Calu3 (cell line): ENCODE measurements around the gene LAIR2. TPM values are rescaled to one million over a fixed set of nuclear protein-coding genes. Genes with fewer than 3 reads are reported as not detected.

ENCODE experiments used
- BruUV-seq: library from RNA; stranded (reverse); fragments of 400-500 nt; replicated peaks from 2 replicates; lab custom pipeline; 2021; lab: Mats Ljungman, UMichigan
- CTCF ChIA-PET: fragments of 300-600 bp; sonication (Branson Sonifier 250); formaldehyde crosslinking; loops from one replicate; lab custom pipeline; 2022; ENCODE audit warnings: antibody characterized with exemption; lab: Charles Lee
- DNase-seq: peaks from one replicate; pipeline ENCODE4 v3.0.0; 2022
- H3K27ac Mint-ChIP-seq: one replicate; pipeline ENCODE4 v1.8.0; 2022; ENCODE audit warnings: mixed read lengths; ENCODE audit not compliant: unreplicated experiment
- H3K27me3 Mint-ChIP-seq: one replicate; pipeline ENCODE4 v1.8.0; 2022; ENCODE audit warnings: mixed read lengths; ENCODE audit not compliant: unreplicated experiment
- H3K36me3 Mint-ChIP-seq: one replicate; pipeline ENCODE4 v1.8.0; 2022; ENCODE audit warnings: mild to moderate bottlenecking, moderate library complexity, mixed read lengths; ENCODE audit not compliant: insufficient read depth, unreplicated experiment
- H3K4me1 Mint-ChIP-seq: one replicate; pipeline ENCODE4 v1.8.0; 2022; ENCODE audit warnings: mild to moderate bottlenecking, low read depth, mixed read lengths; ENCODE audit not compliant: unreplicated experiment
- H3K4me3 Mint-ChIP-seq: one replicate; pipeline ENCODE4 v1.8.0; 2022; ENCODE audit warnings: mild to moderate bottlenecking, low read depth, moderate library complexity, mixed read lengths; ENCODE audit not compliant: unreplicated experiment
- H3K9me3 Mint-ChIP-seq: one replicate; pipeline ENCODE4 v1.8.0; 2022; ENCODE audit warnings: low read depth, mixed read lengths; ENCODE audit not compliant: unreplicated experiment
- CTCF ChIP-seq: fragments of 200-600 bp; IDR thresholded peaks from one replicate; pipeline ENCODE4 v1.8.0; 2022; ENCODE audit warnings: antibody characterized with exemption; ENCODE audit not compliant: unreplicated experiment
- intact Hi-C: fragments of 100-400 bp; cut with micrococcal nuclease; formaldehyde crosslinking; loops from one replicate; pipeline ENCODE4 v1.10.0; 2022; ENCODE audit not compliant: unreplicated experiment
- total RNA-seq: library from RNA; stranded (reverse); gene quantifications from 2 replicates; pipeline ENCODE4 v1.2.3, GENCODE V29; 2022

The LAIR2 gene
- total RNA-seq, 1 experiment from 2014 or later: not detected

GRCh38 chr19:54521860-54522513, 19.4 kb downstream of the LAIR2 start:
- no peak for TF ChIP-seq CTCF
- CTCF ChIA-PET: interaction anchor here (0.7 kb wide), 1 partner anchor 473 kb away, joined by 3 read pairs; no protein-coding TSS in a partner anchor
- no peaks in the 10 kb centered on the region for H3K36me3 Mint-ChIP-seq
- H3K4me3 Mint-ChIP-seq: no peak overlapping the region
- peaks cover 84% of the 10 kb centered on the region for H3K27me3 Mint-ChIP-seq
- no TSS peak for BruUV-seq
- H3K9me3 Mint-ChIP-seq: peaks cover 3% of the 10 kb centered on the region
- H3K27ac Mint-ChIP-seq: no peak overlapping the region
- H3K4me1 Mint-ChIP-seq: no peaks in the 10 kb centered on the region
- DNase-seq: no peak
- intact Hi-C loops: no loop called here

- no TSS peak for BruUV-seq
- no peak overlapping the region for H3K4me3 Mint-ChIP-seq
- no peaks in the 10 kb centered on the region for H3K36me3 Mint-ChIP-seq
- intact Hi-C loops: no loop called here
- peaks cover 87% of the 10 kb centered on the region for H3K27me3 Mint-ChIP-seq
- CTCF ChIA-PET: no interaction called here
- H3K27ac Mint-ChIP-seq: no peak overlapping the region
- TF ChIP-seq CTCF: no peak
- H3K9me3 Mint-ChIP-seq: peaks cover 3% of the 10 kb centered on the region
- H3K4me1 Mint-ChIP-seq: no peaks in the 10 kb centered on the region
- DNase-seq: no peak
Observed at GRCh38 chr19:54523403-54523802, 20.8 kb downstream of the LAIR2 start.

GRCh38 chr19:54525636-54526035, 23.0 kb downstream of the LAIR2 start:
- BruUV-seq: no TSS peak
- Mint-ChIP-seq H3K4me3 (no peak overlapping the region), H3K4me1 (no peaks in the 10 kb centered on the region), H3K27me3 (peaks cover 83% of the 10 kb centered on the region), H3K36me3 (no peaks in the 10 kb centered on the region), H3K27ac (no peak overlapping the region), H3K9me3 (peaks cover 5% of the 10 kb centered on the region)
- DNase-seq: no peak
- no peak for TF ChIP-seq CTCF
- CTCF ChIA-PET: interaction anchor here (0.6 kb wide), 1 partner anchor 557 kb away, joined by 3 read pairs; no protein-coding TSS in a partner anchor
- intact Hi-C loops: no loop called here

GRCh38 chr19:54526972-54527371, 24.3 kb downstream of the LAIR2 start:
- Mint-ChIP-seq H3K27me3 (peaks cover 83% of the 10 kb centered on the region), H3K27ac (no peak overlapping the region), H3K36me3 (no peaks in the 10 kb centered on the region), H3K4me3 (no peak overlapping the region), H3K9me3 (peaks cover 5% of the 10 kb centered on the region), H3K4me1 (no peaks in the 10 kb centered on the region)
- no peak for DNase-seq
- no TSS peak for BruUV-seq
- TF ChIP-seq CTCF: no peak
- CTCF ChIA-PET: interaction anchor here (0.7 kb wide), 2 partner anchors 8 to 80 kb away, joined by 3 read pairs; no protein-coding TSS in a partner anchor
- intact Hi-C loops: no loop called here
